OCI-LY7 (cell line): ENCODE data around the gene SLC38A5. TPM values are rescaled to one million over a fixed set of nuclear protein-coding genes. Genes with fewer than 3 reads are reported as not detected.

ENCODE experiments used
- BruUV-seq: library from RNA; stranded (reverse); fragments of 400-500 nt; replicated peaks from 2 replicates; lab custom pipeline; 2021; lab: Mats Ljungman, UMichigan
- CTCF ChIA-PET: fragments of 300-600 bp; sonication (Branson Sonifier 250); formaldehyde crosslinking; loops from one replicate; lab custom pipeline; 2022; ENCODE audit warnings: antibody characterized with exemption; ENCODE audit not compliant: unreplicated experiment; lab: Charles Lee
- POLR2A ChIA-PET: fragments of 300-600 bp; sonication (Branson Sonifier 250); formaldehyde crosslinking; loops from one replicate; lab custom pipeline; 2022; ENCODE audit warnings: antibody characterized with exemption; lab: Charles Lee
- DNase-seq: peaks from one replicate; pipeline ENCODE4 v3.0.0-alpha.2; 2015; ENCODE audit warnings: low spot score
- H2AFZ ChIP-seq: fragments of 200-600 bp; sonication (generic), shearing (Covaris generic); 2 replicates; pipeline ENCODE4 v1.6.1; 2014; ENCODE audit warnings: mild to moderate bottlenecking, antibody characterized with exemption, low read length, moderate library complexity
- H3K27ac ChIP-seq: fragments of 200-600 bp; sonication (generic); 2 replicates; pipeline ENCODE4 v1.5.1; 2014; ENCODE audit warnings: mixed run types, low read depth, mild to moderate bottlenecking, moderate library complexity, low read length, inconsistent platforms; ENCODE audit not compliant: poor library complexity, severe bottlenecking
- H3K36me3 ChIP-seq: fragments of 200-600 bp; sonication (generic); 2 replicates; pipeline ENCODE4 v1.6.1; 2014; ENCODE audit warnings: mild to moderate bottlenecking, antibody characterized with exemption, low read length, moderate library complexity, mixed read lengths; ENCODE audit not compliant: insufficient read depth
- H3K4me1 ChIP-seq: fragments of 200-600 bp; sonication (generic); 2 replicates; pipeline ENCODE4 v1.5.1; 2014; ENCODE audit warnings: mild to moderate bottlenecking, low read length; ENCODE audit not compliant: insufficient read depth, poor library complexity, severe bottlenecking
- H3K4me2 ChIP-seq: fragments of 200-600 bp; sonication (generic); 2 replicates; pipeline ENCODE4 v1.6.1; 2014; ENCODE audit warnings: mild to moderate bottlenecking, low read length
- H3K4me3 ChIP-seq: fragments of 200-600 bp; sonication (generic); 2 replicates; pipeline ENCODE4 v1.5.1; 2014; ENCODE audit warnings: mild to moderate bottlenecking, low read depth, low read length; ENCODE audit not compliant: poor library complexity, severe bottlenecking
- H3K79me2 ChIP-seq: fragments of 200-600 bp; sonication (generic); 2 replicates; pipeline ENCODE4 v1.6.1; 2016; ENCODE audit warnings: low read depth, mild to moderate bottlenecking, low read length, moderate library complexity, mixed read lengths; ENCODE audit not compliant: insufficient read depth
- H3K9me2 ChIP-seq: fragments of 200-600 bp; sonication (generic); 2 replicates; pipeline ENCODE4 v1.6.1; 2016; ENCODE audit warnings: mild to moderate bottlenecking, low read length, mixed read lengths; ENCODE audit not compliant: insufficient read depth
- H3K9me3 ChIP-seq: fragments of 200-600 bp; sonication (generic); 2 replicates; pipeline ENCODE4 v1.6.1; 2014; ENCODE audit warnings: mild to moderate bottlenecking, mixed run types, low read length, mixed read lengths
- H4K20me1 ChIP-seq: fragments of 200-600 bp; sonication (generic); 2 replicates; pipeline ENCODE4 v1.6.1; 2014; ENCODE audit warnings: mild to moderate bottlenecking, antibody characterized with exemption, low read length, moderate library complexity, mixed read lengths; ENCODE audit not compliant: insufficient read depth
- CTCF ChIP-seq: fragments of 200-600 bp; sonication (generic); conservative IDR thresholded peaks from 2 replicates; pipeline ENCODE4 v1.5.1; 2014; ENCODE audit warnings: mild to moderate bottlenecking, antibody characterized with exemption, low read length, moderate library complexity, mixed read lengths
- EZH2phosphoT487 ChIP-seq: fragments of 200-600 bp; sonication (generic); IDR thresholded peaks from 2 replicates; pipeline ENCODE4 v1.6.1; 2018; ENCODE audit warnings: low read depth, borderline replicate concordance, mild to moderate bottlenecking, mixed run types, antibody characterized with exemption, low read length, moderate library complexity, mixed read lengths
- intact Hi-C: fragments of 100-400 bp; cut with micrococcal nuclease; formaldehyde crosslinking; loops from one replicate; pipeline ENCODE4 v1.10.0; 2022; ENCODE audit not compliant: unreplicated experiment
- total RNA-seq, 2 experiments: library from RNA; depleted of rRNA in 1 of 2; stranded (reverse); fragments of >200 nt in 1 of 2; shearing (Covaris generic) in 1 of 2; gene quantifications; 2 replicates each; pipeline ENCODE4 v1.2.3, GENCODE V29; 2014 to 2022

Gene SLC38A5
- total RNA-seq, 2 experiments from 2014 or later: 38.6 to 45.6 TPM

DNA sequence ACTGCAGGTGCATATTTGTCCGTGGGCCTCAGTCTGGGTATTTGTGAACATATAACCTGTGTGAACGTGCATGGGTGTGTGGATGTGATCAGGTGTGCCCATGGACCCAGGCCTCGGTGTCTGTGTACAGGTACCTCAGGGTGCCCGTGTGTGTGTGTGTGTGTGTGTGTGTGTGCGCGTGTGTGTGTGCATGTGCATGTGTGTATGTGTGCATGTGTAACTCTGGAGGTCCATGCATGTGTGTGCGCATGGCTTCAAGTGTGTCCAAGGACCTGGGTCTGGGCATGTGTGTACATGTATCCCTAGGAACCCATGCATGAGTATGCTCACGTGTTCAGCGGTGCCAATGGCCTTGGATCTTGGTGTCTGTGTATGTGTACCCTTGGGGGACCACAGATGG, 21.7 kb upstream of the SLC38A5 start:
- Histone ChIP-seq H3K36me3 (peaks cover 8% of the 10 kb centered on the region; the same call in 1 of the 2 replicates), H3K4me1 (no peaks in the 10 kb centered on the region), H3K9me2 (no peaks in the 10 kb centered on the region), H3K27ac (no peak overlapping the region), H3K79me2 (no peaks in the 10 kb centered on the region), H3K4me3 (no peak overlapping the region), H2AFZ (no peak overlapping the region), H3K4me2 (no peak overlapping the region), H3K9me3 (no peaks in the 10 kb centered on the region), H4K20me1 (no peaks in the 10 kb centered on the region)
- POLR2A ChIA-PET: no interaction called here
- TF ChIP-seq CTCF: no peak
- no peak for TF ChIP-seq EZH2phosphoT487
- intact Hi-C loops: no loop called here
- no TSS peak for BruUV-seq
- no peak for DNase-seq
- CTCF ChIA-PET: no interaction called here

- no peak for TF ChIP-seq CTCF
- no peak for TF ChIP-seq EZH2phosphoT487
- DNase-seq: no peak
- Histone ChIP-seq H3K36me3 (peaks cover 12% of the 10 kb centered on the region; the same call in 1 of the 2 replicates), H2AFZ (no peak overlapping the region), H3K9me3 (no peaks in the 10 kb centered on the region), H3K79me2 (no peaks in the 10 kb centered on the region), H3K4me1 (no peaks in the 10 kb centered on the region), H3K4me2 (no peak overlapping the region), H3K4me3 (no peak overlapping the region), H4K20me1 (no peaks in the 10 kb centered on the region), H3K9me2 (no peaks in the 10 kb centered on the region), H3K27ac (no peak overlapping the region)
- intact Hi-C loops: no loop called here
- ChIA-PET CTCF (no interaction called here), POLR2A (no interaction called here)
- no TSS peak for BruUV-seq
Measured at GRCh38 chrX:48490661-48491060, 20.6 kb upstream of the SLC38A5 start.

DNA sequence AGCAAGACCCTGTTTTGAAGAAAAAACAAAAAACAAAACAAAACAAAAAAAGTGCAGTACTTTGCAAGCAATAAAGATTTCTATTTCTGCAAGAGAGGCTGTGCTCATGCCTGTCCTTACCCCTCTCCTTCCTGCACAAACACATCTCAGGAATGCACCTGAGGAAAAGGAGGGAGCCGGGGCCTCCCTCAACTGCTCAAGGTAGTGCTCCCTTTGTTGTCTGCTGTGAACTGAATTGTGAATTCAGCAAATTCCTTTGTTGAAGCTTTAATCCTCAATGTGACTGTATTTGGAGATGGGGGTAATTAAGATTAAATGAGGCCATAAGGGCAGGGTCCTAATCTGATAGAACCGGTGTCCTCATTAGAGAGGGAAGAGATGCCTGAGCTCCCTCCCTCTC, 19.8 kb upstream of the SLC38A5 start:
- Histone ChIP-seq H3K27ac (no peak overlapping the region), H3K4me2 (no peak overlapping the region), H3K9me3 (no peaks in the 10 kb centered on the region), H3K79me2 (no peaks in the 10 kb centered on the region), H3K4me3 (no peak overlapping the region), H2AFZ (no peak overlapping the region), H3K9me2 (no peaks in the 10 kb centered on the region), H4K20me1 (no peaks in the 10 kb centered on the region), H3K4me1 (no peaks in the 10 kb centered on the region), H3K36me3 (peaks cover 18% of the 10 kb centered on the region)
- intact Hi-C loops: no loop called here
- ChIA-PET POLR2A (no interaction called here), CTCF (no interaction called here)
- TF ChIP-seq EZH2phosphoT487: no peak
- no peak for TF ChIP-seq CTCF
- no peak for DNase-seq
- no TSS peak for BruUV-seq
